Dedifferentiated amniotic fluid mesenchymal stem cell (primary cell): ENCODE measurements around the gene ARHGAP24.

Experiments
- DNase-seq: peaks from one replicate; pipeline ENCODE4 v3.0.0-alpha.2; 2016; ENCODE audit errors: extremely low spot score

The ARHGAP24 gene

GRCh38 chr4:85580489-85580888 is 105.5 kb downstream of the ARHGAP24 start:
- DNase-seq, result no peak

- DNase-seq, result no peak
Measured at GRCh38 chr4:85587952-85588351, 113.0 kb downstream of the ARHGAP24 start.

GRCh38 chr4:85591406-85592098 is 116.6 kb downstream of the ARHGAP24 start:
- no peak for DNase-seq

GRCh38 chr4:85595098-85595775 is 120.3 kb downstream of the ARHGAP24 start:
- no peak for DNase-seq

GRCh38 chr4:85595796-85596559 is 121.0 kb downstream of the ARHGAP24 start:
- no peak for DNase-seq

- no peak for DNase-seq
Measured at GRCh38 chr4:85598936-85599335, 124.0 kb downstream of the ARHGAP24 start.

GRCh38 chr4:85600501-85600900 is 125.6 kb downstream of the ARHGAP24 start:
- DNase-seq, result no peak

GRCh38 chr4:85603437-85604336 is 128.7 kb downstream of the ARHGAP24 start:
- no peak for DNase-seq

- no peak for DNase-seq
Measured at GRCh38 chr4:85606505-85606904, 131.6 kb downstream of the ARHGAP24 start.

GRCh38 chr4:85607624-85608023 is 132.7 kb downstream of the ARHGAP24 start:
- no peak for DNase-seq

GRCh38 chr4:85610450-85610849 is 135.5 kb downstream of the ARHGAP24 start:
- DNase-seq, result no peak

- DNase-seq, result no peak
Measured at GRCh38 chr4:85611661-85612060, 136.7 kb downstream of the ARHGAP24 start.

- no peak for DNase-seq
Measured at GRCh38 chr4:85613901-85614300, 139.0 kb downstream of the ARHGAP24 start.

- DNase-seq, result no peak
Measured at GRCh38 chr4:85615952-85616351, 141.0 kb downstream of the ARHGAP24 start.

GRCh38 chr4:85617202-85617601 is 142.3 kb downstream of the ARHGAP24 start:
- no peak for DNase-seq

- DNase-seq, result no peak
Measured at GRCh38 chr4:85632981-85633380, 158.0 kb downstream of the ARHGAP24 start.

GRCh38 chr4:85637778-85638177 is 162.8 kb downstream of the ARHGAP24 start:
- no peak for DNase-seq

GRCh38 chr4:85639946-85640345 is 165.0 kb downstream of the ARHGAP24 start:
- no peak for DNase-seq

- no peak for DNase-seq
Measured at GRCh38 chr4:85642356-85643100, 167.6 kb downstream of the ARHGAP24 start.

- no peak for DNase-seq
Measured at GRCh38 chr4:85644061-85644460, 169.1 kb downstream of the ARHGAP24 start.

GRCh38 chr4:85650908-85651307 is 176.0 kb downstream of the ARHGAP24 start:
- no peak for DNase-seq
